Left lung (tissue), 10 donors: ENCODE measurements around the gene TMSB4X. TPM values are rescaled to one million over a fixed set of nuclear protein-coding genes. Genes with fewer than 3 reads are reported as not detected.
"Not testable (repeated sequence)": the region's sequence is repeated elsewhere in the genome, so short reads cannot be mapped to it uniquely, and the experiment has no call there.

Experiments used
- ATAC-seq: fragments of 200-7000 bp; cut with Tn5 transposase; one replicate; pipeline ENCODE4 v1.9.1; 2020; ENCODE audit warnings: moderate library complexity
- DNase-seq, 4 donors: peaks; one replicate each; pipeline ENCODE4 v3.0.0-alpha.2; 2013 to 2020
- H3K27ac ChIP-seq, 2 donors: fragments of 200-600 bp; sonication (generic) in 1 of 2; one replicate each; pipeline versions ENCODE4 v1.5.0 to v1.8.0; 2020 to 2021
- H3K27me3 ChIP-seq, 2 donors: fragments of 200-600 bp; sonication (generic) in 1 of 2; one replicate each; pipeline versions ENCODE4 v1.5.0 to v1.8.0; 2020 to 2021
- H3K36me3 ChIP-seq, 2 donors: fragments of 200-600 bp; sonication (generic) in 1 of 2; one replicate each; pipeline versions ENCODE4 v1.5.0 to v1.8.0; 2020 to 2021
- H3K4me1 ChIP-seq, 2 donors: fragments of 200-600 bp; one replicate each; pipeline ENCODE4 v1.8.0; 2021
- H3K4me3 ChIP-seq, 2 donors: fragments of 200-600 bp; sonication (generic) in 1 of 2; one replicate each; pipeline versions ENCODE4 v1.5.0 to v1.8.0; 2020 to 2021; ENCODE audit warnings: mild to moderate bottlenecking in 1 of 2
- H3K9me3 ChIP-seq, 2 donors: fragments of 200-600 bp; sonication (generic) in 1 of 2; one replicate each; pipeline versions ENCODE4 v1.5.0 to v1.8.0; 2020 to 2021
- CTCF ChIP-seq, 2 donors: fragments of 200-600 bp; sonication (generic) in 1 of 2; IDR thresholded peaks; one replicate each; pipeline versions ENCODE4 v1.5.0 to v1.8.0; 2021; ENCODE audit warnings: antibody characterized with exemption in 2 of 2
- intact Hi-C, 2 donors: fragments of 100-400 bp; cut with DNase I; formaldehyde crosslinking; loops; one replicate each; pipeline versions ENCODE4 v1.11.2 to v1.14.2; 2022
- polyA plus RNA-seq, 6 donors: library from polyadenylated mRNA; unstranded; fragments of 120-200 nt; gene quantifications; one replicate each; pipeline ENCODE4 v1.2.1, GENCODE V29; 2013; ENCODE audit not compliant: insufficient read length in 6 of 6
- total RNA-seq, 2 donors: library from RNA; stranded (reverse); fragmentation: NEBNext Ultra II Directional; extraction: Animal tissue kit (Norgen Biotek cat#: 25700); gene quantifications; one replicate each; pipeline ENCODE4 v1.2.1, GENCODE V29; 2021
- donor health status: DM: no; HTN: yes; CAD: no.
- donor health status: DM: no; HTN: no; CAD: no.

TMSB4X gene
- total and polyA plus RNA-seq, 8 donors: 3,301 to 4,791 (median 3,530) TPM

- ATAC-seq (no peak), DNase-seq (no peak)
- Histone ChIP-seq H3K27ac (no peak overlapping the region), H3K36me3 (no peaks in the 10 kb centered on the region), H3K9me3 (no peaks in the 10 kb centered on the region), H3K27me3 (peaks cover 0 to 5% of the 10 kb centered on the region in 2 donors), H3K4me3 (no peak overlapping the region), H3K4me1 (no peaks in the 10 kb centered on the region)
- TF ChIP-seq CTCF (IDR thresholded peaks at IDR 0.05): no peak
- intact Hi-C loops: no loop called here
These were observed 42.7 kb upstream of the TMSB4X start for GRCh38 chrX:12932244-12932643.

- Histone ChIP-seq H3K36me3 (no peaks in the 10 kb centered on the region), H3K27ac (no peak overlapping the region), H3K27me3 (peaks cover 0 to 5% of the 10 kb centered on the region in 2 donors), H3K4me3 (no peak overlapping the region), H3K4me1 (no peaks in the 10 kb centered on the region), H3K9me3 (no peaks in the 10 kb centered on the region)
- intact Hi-C loops: no loop called here
- DNase-seq (no peak), ATAC-seq (no peak)
- no peak for TF ChIP-seq CTCF (IDR thresholded peaks at IDR 0.05)
These were observed 40.1 kb upstream of the TMSB4X start for GRCh38 chrX:12934850-12935249.

GRCh38 chrX:12936947-12937346, 38.0 kb upstream of the TMSB4X start:
- Histone ChIP-seq H3K36me3 (no peaks in the 10 kb centered on the region), H3K27ac (no peak overlapping the region), H3K4me1 (no peaks in the 10 kb centered on the region), H3K4me3 (no peak overlapping the region), H3K9me3 (no peaks in the 10 kb centered on the region), H3K27me3 (peaks cover 0 to 5% of the 10 kb centered on the region in 2 donors)
- ATAC-seq (no peak), DNase-seq (no peak)
- intact Hi-C loops: no loop called here
- no peak for TF ChIP-seq CTCF (IDR thresholded peaks at IDR 0.05)

GRCh38 chrX:12940471-12940870, 34.4 kb upstream of the TMSB4X start:
- H3K9me3 ChIP-seq, DNase-seq, H3K4me3 ChIP-seq, ATAC-seq, H3K4me1 ChIP-seq, intact Hi-C loops, H3K36me3 ChIP-seq, H3K27ac ChIP-seq, H3K27me3 ChIP-seq: not testable (repeated sequence)

- peaks cover 6 to 17% of the 10 kb centered on the region in 2 donors for H3K4me1 ChIP-seq
- ATAC-seq, H3K4me3 ChIP-seq, H3K9me3 ChIP-seq, H3K36me3 ChIP-seq, DNase-seq, H3K27ac ChIP-seq, intact Hi-C loops, H3K27me3 ChIP-seq: not testable (repeated sequence)
These were observed 31.3 kb upstream of the TMSB4X start for GRCh38 chrX:12943592-12943991.

- H3K9me3 ChIP-seq, H3K27me3 ChIP-seq, H3K27ac ChIP-seq, intact Hi-C loops, DNase-seq, ATAC-seq, H3K36me3 ChIP-seq, H3K4me3 ChIP-seq: not testable (repeated sequence)
- H3K4me1 ChIP-seq: peaks cover 6 to 24% of the 10 kb centered on the region in 2 donors
These were observed 30.5 kb upstream of the TMSB4X start for GRCh38 chrX:12944452-12944851.

DNA sequence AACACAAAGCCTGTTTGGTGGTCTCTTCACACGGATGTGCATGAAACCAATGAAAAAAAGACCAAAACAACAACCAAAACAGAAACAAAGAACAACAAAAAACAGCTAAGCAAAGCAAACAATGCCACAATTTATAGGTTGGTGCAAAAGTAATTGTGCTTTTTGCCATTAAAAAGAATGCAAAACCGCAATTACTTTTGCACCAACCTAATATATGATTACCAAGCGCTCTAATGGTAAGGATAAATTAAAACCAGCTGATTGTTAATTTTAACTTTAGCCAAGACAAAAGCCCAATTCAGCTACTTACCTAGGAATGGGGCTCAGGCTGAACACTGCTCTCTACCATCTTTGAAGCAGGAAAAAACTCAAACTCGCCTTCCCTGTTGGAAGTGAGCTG, 29.4 kb upstream of the TMSB4X start:
- Histone ChIP-seq H3K9me3 (no peaks in the 10 kb centered on the region), H3K4me1 (peaks cover 6 to 29% of the 10 kb centered on the region in 2 donors), H3K4me3 (no peak overlapping the region), H3K27ac (no peak overlapping the region), H3K27me3 (no peaks in the 10 kb centered on the region), H3K36me3 (no peaks in the 10 kb centered on the region)
- DNase-seq (no peak), ATAC-seq (no peak)
- no peak for TF ChIP-seq CTCF (IDR thresholded peaks at IDR 0.05)
- intact Hi-C loops: loop anchor here in 1 of 2 donors (5.0 kb wide), 1 partner anchor 542 kb away; no protein-coding TSS in a partner anchor
